Stimulated activated CD4-positive, alpha-beta T cell treated with anti-CD3 and anti-CD28 coated beads, TNF-alpha, amount 100 ng/mL, for 24 hours (primary cell): ENCODE measurements around the gene KHDC1L.
"Not testable (repeated sequence)": the region's sequence is repeated elsewhere in the genome, so short reads cannot be mapped to it uniquely, and the experiment has no call there.

ENCODE experiments used
- DNase-seq, 3 experiments: peaks; one replicate each; pipeline ENCODE4 v3.0.0-alpha.2; 2020; ENCODE audit warnings: low read depth in 3 of 3

KHDC1L gene

DNA sequence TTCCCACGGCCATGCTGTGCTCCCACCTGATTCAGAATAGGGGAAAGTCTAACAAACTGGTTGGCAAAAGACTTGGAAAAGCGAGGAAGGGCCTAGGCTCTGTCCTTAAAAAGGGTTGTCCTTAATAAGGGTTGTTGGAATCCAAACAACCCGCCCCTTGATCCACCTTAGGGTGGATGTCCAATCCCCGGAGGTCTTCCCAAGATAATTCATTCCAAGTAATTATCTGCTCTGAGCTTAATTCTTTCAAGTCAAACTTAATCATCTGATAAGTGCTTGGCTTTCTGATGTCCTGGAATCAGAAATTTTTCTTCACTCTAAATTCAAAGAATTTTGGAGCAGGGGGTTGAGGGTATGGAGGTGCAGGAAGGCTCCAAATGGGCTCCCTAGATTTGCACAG is at the start of gene KHDC1L:
TSS of gene KHDC1L (minus strand) at position 101 of the 400 bp plus-strand sequence. CDS start at position 13, 88 bp downstream.
- no peak for DNase-seq

GRCh38 chr6:73269296-73269695 is 44.0 kb upstream of the KHDC1L start:
- DNase-seq, result not testable (repeated sequence)

DNA sequence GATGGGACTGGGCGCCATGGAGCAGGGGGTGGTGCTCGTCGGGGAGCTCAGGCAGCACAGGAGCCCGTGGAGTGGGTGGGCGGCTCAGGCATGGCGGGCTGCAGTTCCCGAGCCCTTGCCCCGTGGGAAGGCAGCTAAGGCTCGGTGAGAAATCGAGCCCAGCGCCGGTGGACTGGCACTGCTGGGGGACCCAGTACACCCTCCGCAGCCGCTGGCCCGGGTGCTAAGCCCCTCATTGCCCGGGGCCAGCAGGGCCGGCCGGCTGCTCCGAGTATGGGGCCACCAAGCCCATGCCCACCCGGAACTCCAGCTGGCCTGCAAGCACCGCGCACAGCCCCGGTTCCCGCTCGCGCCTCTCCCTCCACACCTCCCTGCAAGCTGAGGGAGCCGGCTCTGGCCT is 43.6 kb upstream of the KHDC1L start:
- not testable (repeated sequence) for DNase-seq

GRCh38 chr6:73264446-73264845 is 39.1 kb upstream of the KHDC1L start:
- DNase-seq, result no peak

- DNase-seq, result no peak
These were observed 38.2 kb upstream of the KHDC1L start for GRCh38 chr6:73263570-73263909.

DNA sequence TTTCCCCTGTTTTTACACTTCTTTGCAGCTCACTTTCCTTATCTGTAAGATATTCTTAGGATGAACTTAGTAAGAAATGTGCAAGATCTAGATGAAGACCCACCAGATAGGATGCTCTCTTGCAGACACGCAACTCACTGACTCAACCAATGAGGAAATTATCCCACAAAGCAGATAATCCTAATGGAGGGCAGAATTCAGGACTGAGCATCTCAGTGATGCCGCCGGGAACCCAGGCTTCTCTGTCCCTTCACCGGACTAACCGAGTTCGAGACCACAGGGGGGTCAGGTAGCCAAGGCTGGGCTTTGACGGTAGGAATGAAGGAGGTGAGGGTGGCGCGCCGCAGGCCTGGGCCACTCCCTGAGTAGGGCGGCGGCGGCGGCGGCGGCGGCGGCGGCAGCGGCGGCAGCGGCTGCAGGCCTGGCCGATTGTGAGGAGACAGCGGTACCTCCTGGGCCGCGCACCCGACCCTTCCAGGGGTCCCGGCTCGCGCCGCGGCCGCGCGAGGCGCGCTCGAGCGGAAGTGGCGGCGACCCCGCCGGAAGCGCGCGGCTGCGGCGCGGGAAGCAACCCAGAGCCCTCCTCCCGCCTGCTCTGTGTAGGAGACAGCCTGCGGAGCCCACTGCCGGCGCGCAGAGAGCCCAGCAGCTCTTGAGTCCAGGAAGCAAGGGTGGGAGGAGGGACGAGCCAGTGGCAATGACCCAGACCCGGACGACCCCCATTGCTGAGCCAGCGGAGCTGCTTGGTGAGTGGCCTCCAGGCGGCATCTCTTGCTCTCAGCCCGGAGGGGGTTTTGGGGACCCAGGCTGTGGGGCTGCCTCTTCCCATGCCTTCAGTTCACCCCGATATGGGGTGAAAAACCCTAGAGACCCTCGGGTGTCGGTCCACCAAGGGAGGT is 37.6 kb upstream of the KHDC1L start, which contains the start of gene KHDC1:
TSS of gene KHDC1 (minus strand) at position 526 of the 899 bp plus-strand sequence. CDS start 20,679 bp downstream, outside the sequence.
- DNase-seq, result peak; percentile 23 to 60 (median 24)

- DNase-seq, result no peak
These were observed 33.4 kb upstream of the KHDC1L start for GRCh38 chr6:73258721-73259120.

DNA sequence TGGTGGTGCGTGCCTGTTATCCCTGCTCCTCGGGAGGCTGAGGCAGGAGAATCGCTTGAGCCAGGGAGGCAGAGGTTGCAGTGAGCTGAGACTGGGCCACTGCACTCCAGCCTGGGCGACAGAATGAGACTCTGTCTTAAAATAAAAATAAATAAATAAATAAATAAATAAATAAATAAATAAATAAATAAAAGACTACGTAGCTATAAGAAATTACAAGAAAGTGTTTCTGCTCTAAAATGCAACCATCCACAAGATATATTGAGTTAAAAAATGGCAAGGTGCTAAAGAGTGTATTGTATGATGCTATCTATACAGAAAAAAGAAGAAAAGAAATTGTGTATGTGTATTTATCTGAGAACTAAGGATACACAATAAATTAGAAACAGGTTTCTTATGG is 29.0 kb upstream of the KHDC1L start:
- not testable (repeated sequence) for DNase-seq

DNA sequence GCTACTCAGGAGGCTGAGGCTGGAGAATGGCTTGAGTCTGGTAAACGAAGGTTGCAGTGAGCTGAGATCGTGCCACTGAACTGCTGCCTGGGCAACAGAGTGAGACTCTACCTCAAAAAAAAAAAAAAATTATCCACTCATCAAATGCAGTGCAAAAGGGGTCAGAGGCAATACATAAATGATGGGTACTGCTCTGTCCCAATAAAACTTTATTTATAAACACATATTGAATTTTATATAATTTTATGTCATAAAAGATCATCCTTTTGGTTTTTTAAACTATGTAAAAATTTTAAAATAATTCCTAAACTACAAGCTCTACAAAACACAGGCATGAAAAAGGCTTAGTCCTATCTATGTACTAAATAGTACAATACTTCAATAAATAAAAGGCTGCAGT is 27.4 kb upstream of the KHDC1L start:
- DNase-seq, result no peak

GRCh38 chr6:73250016-73250415 is 24.7 kb upstream of the KHDC1L start:
- DNase-seq, result no peak

DNA sequence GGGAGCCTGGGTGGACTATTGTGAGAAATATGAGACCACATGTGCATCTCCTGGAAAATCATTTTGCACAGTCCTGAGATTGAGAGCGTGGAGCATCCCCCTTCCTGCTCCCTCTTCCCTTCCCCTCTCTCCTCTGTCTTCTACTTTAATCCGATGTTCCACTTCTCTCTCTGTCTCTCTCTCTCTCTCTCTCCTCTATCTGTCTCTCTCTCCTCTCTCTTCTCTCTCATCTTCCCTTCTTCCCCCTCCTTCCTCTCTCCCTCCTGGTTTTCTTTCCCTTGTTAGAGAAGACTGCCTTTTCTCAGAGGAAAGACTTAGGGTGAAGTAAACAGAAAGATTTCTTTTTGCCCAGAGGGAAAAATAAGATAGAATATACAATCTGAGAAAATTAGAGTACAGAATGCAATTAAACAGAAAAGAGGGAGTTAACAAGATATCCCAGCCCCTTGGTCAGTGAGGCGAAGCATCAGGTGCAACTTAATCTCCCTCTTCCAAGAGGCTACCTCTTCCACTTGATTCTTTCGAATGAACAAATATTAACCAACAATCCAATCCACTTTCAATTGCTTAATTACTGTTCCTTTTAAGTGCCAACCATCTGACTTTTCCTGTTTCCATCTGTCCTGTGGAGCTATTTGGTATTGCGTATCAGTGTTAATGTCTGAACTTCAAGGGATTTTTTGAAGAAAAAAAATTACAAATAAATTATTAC is 23.1 kb upstream of the KHDC1L start:
- DNase-seq, result no peak

DNA sequence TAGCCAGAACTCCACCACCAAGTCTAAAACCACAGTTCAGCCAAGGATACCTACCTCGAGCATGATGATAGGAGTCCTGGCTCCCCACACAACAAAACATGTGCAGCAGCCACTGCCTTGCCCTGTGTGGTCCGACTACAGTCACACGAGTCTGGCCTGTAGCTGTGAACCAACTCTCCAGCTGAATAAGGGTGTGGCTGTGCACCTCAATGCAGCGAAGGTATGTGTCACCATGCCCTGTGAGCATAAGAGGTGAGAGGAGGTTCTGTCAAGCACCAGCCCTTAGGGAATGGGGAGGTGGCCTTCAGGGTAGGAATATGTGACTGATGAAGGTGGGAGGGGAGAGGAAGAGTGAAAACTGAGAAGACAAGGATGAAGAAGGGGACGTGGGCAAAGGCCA is 16.7 kb upstream of the KHDC1L start:
- DNase-seq, result no peak

- DNase-seq, result no peak
These were observed 15.4 kb upstream of the KHDC1L start for GRCh38 chr6:73240730-73241129.

GRCh38 chr6:73236144-73236750 is 11.0 kb upstream of the KHDC1L start:
- no peak for DNase-seq

GRCh38 chr6:73234733-73235132 is 9.4 kb upstream of the KHDC1L start:
- no peak for DNase-seq

- not testable (repeated sequence) for DNase-seq
These were observed 8.7 kb upstream of the KHDC1L start for GRCh38 chr6:73233971-73234370.

DNA sequence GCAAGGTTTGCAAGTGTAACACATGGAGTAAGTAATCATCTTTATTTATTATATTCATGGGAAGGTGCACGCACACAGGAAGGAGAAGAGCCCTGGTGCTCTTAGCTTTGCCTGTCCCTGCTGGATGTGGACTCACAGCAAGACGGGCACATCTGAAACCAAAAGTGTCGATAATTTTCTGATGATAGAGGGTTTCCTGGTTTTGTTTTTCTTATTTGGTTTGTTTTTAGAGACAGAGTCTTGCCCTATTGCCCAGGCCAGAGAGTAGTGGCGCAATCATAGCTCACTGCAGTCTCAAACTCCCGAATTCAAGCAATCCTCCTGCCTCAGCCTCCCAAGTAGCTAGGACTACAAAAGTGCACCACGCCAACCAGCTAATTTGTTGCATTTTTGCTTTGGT is 7.8 kb upstream of the KHDC1L start:
- no peak for DNase-seq

- no peak for DNase-seq
These were observed 6.7 kb upstream of the KHDC1L start for GRCh38 chr6:73231986-73232391.

DNA sequence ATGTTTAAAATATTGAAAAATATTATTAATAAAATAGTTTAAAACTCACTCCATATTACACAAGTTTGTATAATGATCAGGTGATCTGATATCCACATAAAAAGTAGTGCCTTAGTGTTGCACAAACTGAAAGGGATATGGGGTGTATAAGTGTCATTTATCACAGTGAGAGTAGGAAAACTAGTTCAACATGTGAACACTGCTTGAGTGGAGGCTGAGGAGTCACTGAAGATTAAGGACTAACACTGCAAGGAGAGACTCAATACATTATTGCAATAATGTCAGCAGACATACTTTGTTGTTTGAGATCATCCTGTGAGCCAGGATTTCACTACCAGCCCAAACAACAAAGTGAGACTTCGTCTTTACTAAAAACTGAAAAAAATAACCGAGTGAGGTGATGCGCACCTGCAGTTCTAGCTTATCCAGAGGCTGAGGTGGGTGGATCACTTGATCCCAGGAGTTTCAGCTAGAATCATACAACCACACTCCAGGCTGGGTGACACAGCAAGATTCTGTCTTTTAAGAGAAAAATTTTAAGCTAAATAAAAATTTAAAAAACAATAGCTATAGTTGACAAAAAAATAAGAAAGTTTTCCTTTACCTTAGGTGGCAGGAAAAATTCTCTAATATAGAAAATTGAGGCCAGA is 2.4 kb upstream of the KHDC1L start:
- no peak for DNase-seq

- DNase-seq, result no peak
These were observed 8.4 kb downstream of the KHDC1L start for GRCh38 chr6:73216859-73217258.

DNA sequence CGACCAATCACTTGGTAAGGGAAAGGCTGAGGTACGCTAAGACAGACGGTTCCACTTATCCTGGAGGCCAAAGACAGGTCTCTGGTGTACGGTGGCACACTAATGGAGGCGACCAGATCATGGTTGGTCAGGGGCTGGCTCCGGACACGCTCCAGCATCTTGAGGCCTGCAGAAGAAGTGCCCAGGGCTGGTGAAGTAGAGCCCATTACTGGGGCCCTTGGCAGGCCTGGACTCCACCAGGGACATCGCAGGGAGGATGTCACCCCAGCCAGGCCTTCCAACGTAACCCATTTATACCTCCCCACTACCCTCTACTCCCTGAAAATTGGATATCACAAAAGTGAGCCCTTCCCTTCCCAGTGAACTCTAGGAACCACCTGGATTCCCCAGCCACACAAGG is 16.2 kb downstream of the KHDC1L start:
- DNase-seq, result no peak
